Osteocyte (in vitro differentiated cells): ENCODE results near the gene PSKH1. TPM values are rescaled to one million over a fixed set of nuclear protein-coding genes. Genes with fewer than 3 reads are reported as not detected.

ENCODE experiments used
- DNase-seq: peaks from one replicate; pipeline ENCODE4 v3.0.0; 2021; ENCODE audit warnings: mixed read lengths; ENCODE audit not compliant: unreplicated experiment; ENCODE audit errors: extremely low spot score
- H3K27ac Mint-ChIP-seq: one replicate; pipeline ENCODE4 v1.8.0; 2021; ENCODE audit warnings: mild to moderate bottlenecking, mixed read lengths; ENCODE audit not compliant: unreplicated experiment
- H3K27me3 Mint-ChIP-seq: one replicate; pipeline ENCODE4 v1.8.0; 2021; ENCODE audit warnings: mixed read lengths; ENCODE audit not compliant: unreplicated experiment
- H3K36me3 Mint-ChIP-seq: one replicate; pipeline ENCODE4 v1.8.0; 2021; ENCODE audit warnings: mixed read lengths; ENCODE audit not compliant: unreplicated experiment
- H3K4me1 Mint-ChIP-seq: one replicate; pipeline ENCODE4 v1.8.0; 2021; ENCODE audit warnings: mixed read lengths; ENCODE audit not compliant: unreplicated experiment
- H3K4me3 Mint-ChIP-seq: one replicate; pipeline ENCODE4 v1.8.0; 2021; ENCODE audit warnings: mild to moderate bottlenecking, moderate library complexity, mixed read lengths; ENCODE audit not compliant: unreplicated experiment
- H3K9me3 Mint-ChIP-seq: one replicate; pipeline ENCODE4 v1.8.0; 2021; ENCODE audit warnings: mixed read lengths; ENCODE audit not compliant: unreplicated experiment
- total RNA-seq: library from RNA; stranded (reverse); gene quantifications from 2 replicates; pipeline ENCODE4 v1.2.1, GENCODE V29; 2021
- TF ChIP-seq, protein P1 (sequence below): fragments of 200-600 bp; sonication (generic); IDR thresholded peaks from 2 replicates; pipeline ENCODE4 v1.5.0; 2021; ENCODE audit warnings: antibody characterized with exemption, mild to moderate bottlenecking, moderate library complexity

PSKH1 gene
- total RNA-seq, 1 donor from 2014 or later, result 45.5 TPM

- no peak for DNase-seq
- Mint-ChIP-seq H3K4me3 (no peak overlapping the region), H3K27ac (no peak overlapping the region), H3K9me3 (no peaks in the 10 kb centered on the region), H3K27me3 (no peaks in the 10 kb centered on the region), H3K36me3 (peaks cover 25% of the 10 kb centered on the region), H3K4me1 (peaks cover 17% of the 10 kb centered on the region)
- TF ChIP-seq, protein P1, sequence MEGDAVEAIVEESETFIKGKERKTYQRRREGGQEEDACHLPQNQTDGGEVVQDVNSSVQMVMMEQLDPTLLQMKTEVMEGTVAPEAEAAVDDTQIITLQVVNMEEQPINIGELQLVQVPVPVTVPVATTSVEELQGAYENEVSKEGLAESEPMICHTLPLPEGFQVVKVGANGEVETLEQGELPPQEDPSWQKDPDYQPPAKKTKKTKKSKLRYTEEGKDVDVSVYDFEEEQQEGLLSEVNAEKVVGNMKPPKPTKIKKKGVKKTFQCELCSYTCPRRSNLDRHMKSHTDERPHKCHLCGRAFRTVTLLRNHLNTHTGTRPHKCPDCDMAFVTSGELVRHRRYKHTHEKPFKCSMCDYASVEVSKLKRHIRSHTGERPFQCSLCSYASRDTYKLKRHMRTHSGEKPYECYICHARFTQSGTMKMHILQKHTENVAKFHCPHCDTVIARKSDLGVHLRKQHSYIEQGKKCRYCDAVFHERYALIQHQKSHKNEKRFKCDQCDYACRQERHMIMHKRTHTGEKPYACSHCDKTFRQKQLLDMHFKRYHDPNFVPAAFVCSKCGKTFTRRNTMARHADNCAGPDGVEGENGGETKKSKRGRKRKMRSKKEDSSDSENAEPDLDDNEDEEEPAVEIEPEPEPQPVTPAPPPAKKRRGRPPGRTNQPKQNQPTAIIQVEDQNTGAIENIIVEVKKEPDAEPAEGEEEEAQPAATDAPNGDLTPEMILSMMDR, result no peak
These were observed 23.4 kb upstream of the PSKH1 start for GRCh38 chr16:67869653-67870052.

DNA sequence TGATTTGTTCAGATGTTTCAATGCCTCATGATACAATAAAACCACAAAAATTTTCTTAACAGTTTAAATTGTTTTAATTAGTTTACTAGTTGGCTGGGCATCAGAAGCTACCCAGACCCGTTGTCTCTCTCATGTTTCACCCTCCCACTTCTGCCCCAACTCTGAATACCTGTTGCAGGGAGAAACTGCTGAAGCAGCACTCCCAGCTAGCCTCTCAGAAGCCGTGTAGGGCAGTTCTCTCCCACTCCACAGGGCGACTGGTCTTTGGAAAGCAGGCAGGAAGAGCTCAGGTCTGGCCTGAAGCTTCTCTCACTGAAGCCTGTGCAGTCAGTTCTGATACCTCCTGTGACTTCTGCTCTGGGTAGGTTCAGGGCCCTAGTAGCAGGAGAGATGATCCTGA is 21.8 kb upstream of the PSKH1 start:
- Mint-ChIP-seq H3K27ac (no peak overlapping the region), H3K4me1 (peaks cover 26% of the 10 kb centered on the region), H3K36me3 (peaks cover 19% of the 10 kb centered on the region), H3K4me3 (no peak overlapping the region), H3K27me3 (no peaks in the 10 kb centered on the region), H3K9me3 (no peaks in the 10 kb centered on the region)
- TF ChIP-seq, protein P1, result no peak
- no peak for DNase-seq

- TF ChIP-seq, protein P1, result no peak
- Mint-ChIP-seq H3K4me3 (peak overlapping the region; percentile 92), H3K4me1 (peaks cover 26% of the 10 kb centered on the region), H3K9me3 (no peaks in the 10 kb centered on the region), H3K27me3 (no peaks in the 10 kb centered on the region), H3K27ac (peak overlapping the region; percentile 77), H3K36me3 (peaks cover 23% of the 10 kb centered on the region)
- DNase-seq, result no peak
These were observed 20.9 kb upstream of the PSKH1 start for GRCh38 chr16:67872131-67872630.

GRCh38 chr16:67872631-67873434 is 20.2 kb upstream of the PSKH1 start, which contains the start of gene EDC4:
Gene EDC4, plus strand, starts transcription at chr16:67873052. Its CDS starts 210 bp downstream, at chr16:67873262.
- peak within 1 kb of the TSS; percentile 92 for H3K4me3 Mint-ChIP-seq
- peak; percentile 93 for DNase-seq

More at GRCh38 chr16:67872631-67873434, 20.2 kb upstream of the PSKH1 start, which contains the start of gene EDC4:
- Mint-ChIP-seq H3K36me3 (peaks cover 26% of the 10 kb centered on the region), H3K9me3 (no peaks in the 10 kb centered on the region), H3K4me1 (peaks cover 26% of the 10 kb centered on the region), H3K27ac (peak within 1 kb of the TSS; percentile 94), H3K27me3 (no peaks in the 10 kb centered on the region)
- TF ChIP-seq, protein P1, result no peak
